H1 (cell line): ENCODE results near the gene AP5Z1. TPM values are rescaled to one million over a fixed set of nuclear protein-coding genes. Genes with fewer than 3 reads are reported as not detected.

Source experiments
- CTCF ChIA-PET: fragments of 300-600 bp; sonication (Branson Sonifier 250); formaldehyde crosslinking; loops from one replicate; lab custom pipeline; 2021; ENCODE audit not compliant: partially characterized antibody; lab: Charles Lee
- POLR2A ChIA-PET: fragments of 300-600 bp; sonication (Branson Sonifier 250); formaldehyde crosslinking; loops from one replicate; lab custom pipeline; 2021; ENCODE audit warnings: inconsistent platforms; ENCODE audit not compliant: partially characterized antibody; lab: Charles Lee
- DNase-seq, 2 experiments: peaks; one replicate each; pipeline versions ENCODE4 v3.0.0 to v3.0.0-alpha.2; 2010 to 2022; ENCODE audit warnings: low spot score in 2 of 2, low read depth in 1 of 2, mixed read lengths in 1 of 2
- FAIRE-seq: peaks from 2 replicates; lab custom pipeline; 2011; peaks lifted over from hg19 to GRCh38; lab: Jason Lieb, UNC
- H2AFZ ChIP-seq: 2 replicates; pipeline ENCODE4 v1.8.1; 2012; ENCODE audit warnings: low read length, inconsistent platforms
- H2AK5ac ChIP-seq: 2 replicates; pipeline ENCODE4 v1.6.1; 2013; ENCODE audit warnings: low read depth, low read length
- H2BK120ac ChIP-seq: replicated peaks from 2 replicates; pipeline ENCODE3; 2013; ENCODE audit warnings: low read depth, low read length, inconsistent platforms
- H2BK12ac ChIP-seq: 2 replicates; pipeline ENCODE4 v1.6.1; 2013; ENCODE audit warnings: low read depth, low read length
- H2BK15ac ChIP-seq: 2 replicates; pipeline ENCODE4 v1.6.1; 2013; ENCODE audit warnings: low read length
- H2BK20ac ChIP-seq: 2 replicates; pipeline ENCODE4 v1.6.1; 2013; ENCODE audit warnings: low read length
- H2BK5ac ChIP-seq: 2 replicates; pipeline ENCODE4 v1.6.1; 2013; ENCODE audit warnings: low read depth, low read length
- H3K14ac ChIP-seq: 2 replicates; pipeline ENCODE4 v1.6.1; 2013; ENCODE audit warnings: inconsistent platforms; ENCODE audit not compliant: insufficient read length
- H3K18ac ChIP-seq: 2 replicates; pipeline ENCODE4 v1.6.1; 2013; ENCODE audit warnings: low read length; ENCODE audit errors: extremely low read depth
- H3K23ac ChIP-seq: 2 replicates; pipeline ENCODE4 v1.6.1; 2013; ENCODE audit warnings: inconsistent platforms; ENCODE audit not compliant: insufficient read length
- H3K23me2 ChIP-seq: 2 replicates; pipeline ENCODE4 v1.6.1; 2013; ENCODE audit warnings: low read depth, low read length
- H3K27ac ChIP-seq: 2 replicates; pipeline ENCODE4 v1.6.1; 2011; ENCODE audit warnings: low read depth, low read length, inconsistent platforms
- H3K27me3 ChIP-seq, 4 experiments: replicated peaks in 1 of 4; 1 replicate in 1 of 4; 2 replicates in 3 of 4; pipeline versions ENCODE4 v1.6.1 to v1.8.1; 2011 to 2013; ENCODE audit warnings: low read length in 3 of 4, mild to moderate bottlenecking in 3 of 4, inconsistent platforms in 2 of 4, mixed read lengths in 2 of 4, moderate library complexity in 1 of 4; ENCODE audit not compliant: control insufficient read depth in 3 of 4, insufficient read depth in 3 of 4; ENCODE audit errors: extremely low read depth in 1 of 4
- H3K36me3 ChIP-seq, 4 experiments: 2 replicates each; pipeline versions ENCODE4 v1.6.1 to v1.8.1; 2011 to 2013; ENCODE audit warnings: mild to moderate bottlenecking in 4 of 4, low read length in 3 of 4, moderate library complexity in 2 of 4, control low read depth in 1 of 4, inconsistent platforms in 1 of 4; ENCODE audit not compliant: insufficient read depth in 4 of 4, control insufficient read depth in 2 of 4
- H3K4ac ChIP-seq: replicated peaks from 2 replicates; pipeline ENCODE3; 2013; ENCODE audit warnings: low read length, low read depth, mixed read lengths, inconsistent platforms; ENCODE audit not compliant: insufficient read length
- H3K4me1 ChIP-seq, 4 experiments: replicated peaks in 1 of 4; 1 replicate in 1 of 4; 2 replicates in 3 of 4; pipeline versions ENCODE4 v1.6.1 to v1.8.1; 2011 to 2013; ENCODE audit warnings: low read length in 3 of 4, inconsistent platforms in 2 of 4, mixed read lengths in 1 of 4; ENCODE audit not compliant: insufficient read depth in 4 of 4, control insufficient read depth in 3 of 4
- H3K4me2 ChIP-seq, 2 experiments: 2 replicates each; pipeline versions ENCODE4 v1.6.1 to v1.8.1; 2011 to 2013; ENCODE audit warnings: low read depth in 2 of 2, low read length in 2 of 2, control low read depth in 1 of 2, inconsistent platforms in 1 of 2, mild to moderate bottlenecking in 1 of 2; ENCODE audit not compliant: insufficient read depth in 1 of 2
- H3K4me3 ChIP-seq, 4 experiments: fragments of 200-600, 300-600 bp in 1 of 4; sonication (generic), shearing (Covaris generic), sonication (Bioruptor Twin) in 1 of 4; 2 replicates each; pipeline versions ENCODE4 v1.5.1 to v1.8.1; 2011 to 2016; ENCODE audit warnings: low read length in 4 of 4, low read depth in 3 of 4, control low read depth in 2 of 4, inconsistent platforms in 2 of 4, mild to moderate bottlenecking in 2 of 4, mixed read lengths in 1 of 4, moderate library complexity in 1 of 4; ENCODE audit not compliant: insufficient read depth in 2 of 4; ENCODE audit errors: extremely low read depth in 1 of 4
- H3K56ac ChIP-seq: replicated peaks from 2 replicates; pipeline ENCODE3; 2013; ENCODE audit warnings: low read depth, mild to moderate bottlenecking, mixed read lengths, low read length, inconsistent platforms; ENCODE audit not compliant: insufficient read length
- H3K79me1 ChIP-seq: 2 replicates; pipeline ENCODE4 v1.6.1; 2013; ENCODE audit warnings: low read depth, low read length, control low read depth
- H3K79me2 ChIP-seq, 2 experiments: 2 replicates each; pipeline versions ENCODE4 v1.6.1 to v1.8.1; 2012 to 2013; ENCODE audit warnings: low read length in 2 of 2, mild to moderate bottlenecking in 2 of 2, inconsistent platforms in 1 of 2; ENCODE audit not compliant: insufficient read depth in 2 of 2, control insufficient read depth in 1 of 2
- H3K9ac ChIP-seq, 4 experiments: replicated peaks in 1 of 4; 1 replicate in 1 of 4; 2 replicates in 3 of 4; pipeline versions ENCODE4 v1.6.1 to v1.8.1; 2011 to 2013; ENCODE audit warnings: low read depth in 3 of 4, low read length in 3 of 4, control low read depth in 2 of 4, mild to moderate bottlenecking in 2 of 4, moderate library complexity in 2 of 4, inconsistent platforms in 1 of 4; ENCODE audit errors: extremely low read depth in 1 of 4
- H3K9me3 ChIP-seq, 2 experiments: 2 replicates each; pipeline versions ENCODE4 v1.6.1 to v1.8.1; 2012 to 2013; ENCODE audit warnings: mild to moderate bottlenecking in 2 of 2, moderate library complexity in 2 of 2, control low read depth in 1 of 2, inconsistent platforms in 1 of 2, low read depth in 1 of 2, low read length in 1 of 2, mixed read lengths in 1 of 2; ENCODE audit not compliant: insufficient read depth in 2 of 2
- H4K20me1 ChIP-seq, 2 experiments: replicated peaks in 1 of 2; 2 replicates each; pipeline versions ENCODE3 to v1.8.1; 2011 to 2013; ENCODE audit warnings: inconsistent platforms in 2 of 2, low read length in 2 of 2, mild to moderate bottlenecking in 1 of 2; ENCODE audit not compliant: insufficient read depth in 2 of 2, control insufficient read depth in 1 of 2
- H4K5ac ChIP-seq: 2 replicates; pipeline ENCODE4 v1.6.1; 2013; ENCODE audit warnings: low read length, low read depth, mixed read lengths, inconsistent platforms; ENCODE audit not compliant: insufficient read length
- H4K8ac ChIP-seq: 2 replicates; pipeline ENCODE4 v1.8.0; 2013; ENCODE audit warnings: mild to moderate bottlenecking, moderate library complexity, low read length, inconsistent platforms; ENCODE audit not compliant: insufficient read depth; ENCODE audit errors: extremely low read depth
- H4K91ac ChIP-seq: replicated peaks from 2 replicates; pipeline ENCODE3; 2013; ENCODE audit warnings: low read length, mixed read lengths, inconsistent platforms; ENCODE audit not compliant: insufficient read length
- ASH2L ChIP-seq: fragments of 200-600, 300-600 bp; sonication (generic); IDR thresholded peaks from one replicate; pipeline ENCODE4 v1.7.1; 2017; ENCODE audit warnings: low read length
- EGR1 ChIP-seq: IDR thresholded peaks from 2 replicates; pipeline ENCODE4 v1.6.1; 2011; ENCODE audit warnings: low read depth, low read length, borderline replicate concordance
- JUND ChIP-seq: IDR thresholded peaks from 2 replicates; pipeline ENCODE4 v1.6.1; 2011; ENCODE audit warnings: mild to moderate bottlenecking, improper control_type of control experiment, low read length
- RAD21 ChIP-seq, 2 experiments: IDR thresholded peaks in 1 of 2; conservative IDR thresholded peaks in 1 of 2; 2 replicates each; pipeline ENCODE4 v1.6.1; 2011; ENCODE audit warnings: low read depth in 2 of 2, low read length in 2 of 2, improper control_type of control experiment in 1 of 2, inconsistent platforms in 1 of 2, mild to moderate bottlenecking in 1 of 2, moderate library complexity in 1 of 2
- RFX5 ChIP-seq: IDR thresholded peaks from 2 replicates; pipeline ENCODE4 v1.6.1; 2011; ENCODE audit warnings: low read depth, low read length, improper control_type of control experiment, borderline replicate concordance
- SIN3A ChIP-seq, 2 experiments: IDR thresholded peaks in 1 of 2; conservative IDR thresholded peaks in 1 of 2; 2 replicates each; pipeline ENCODE4 v1.6.1; 2011 to 2012; ENCODE audit warnings: low read length in 2 of 2, improper control_type of control experiment in 1 of 2, low read depth in 1 of 2, mild to moderate bottlenecking in 1 of 2
- SIRT6 ChIP-seq: IDR thresholded peaks from one replicate; pipeline ENCODE4 v1.7.1; 2012; ENCODE audit warnings: low read length, inconsistent platforms
- SRF ChIP-seq: IDR thresholded peaks from 2 replicates; pipeline ENCODE4 v1.6.1; 2011; ENCODE audit warnings: mild to moderate bottlenecking, low read depth, low read length, moderate library complexity
- TAF7 ChIP-seq: optimal IDR thresholded peaks from 2 replicates; pipeline ENCODE3; 2011; ENCODE audit warnings: low read depth, mild to moderate bottlenecking, inconsistent platforms, low read length, moderate library complexity, borderline replicate concordance
- YY1 ChIP-seq: IDR thresholded peaks from 2 replicates; pipeline ENCODE4 v1.6.1; 2011; ENCODE audit warnings: low read depth, mild to moderate bottlenecking, low read length
- WGBS, 2 experiments: shearing (Covaris generic) in 1 of 2; methylation state at CpG; one replicate each; pipeline versions ENCODE4 v1.1.6 to v1.1.7; 2013 to 2015; ENCODE audit warnings: low lambda C conversion rate in 2 of 2, mixed read lengths in 2 of 2, inconsistent platforms in 1 of 2, low coverage in 1 of 2, missing lambda C conversion rate in 1 of 2; ENCODE audit not compliant: insufficient replicate concordance in 2 of 2, insufficient coverage in 1 of 2, insufficient read length in 1 of 2; ENCODE audit errors: extremely low coverage in 1 of 2, missing lambda C conversion rate in 1 of 2; 5-methylcytosine and 5-hydroxymethylcytosine counted together
- polyA plus RNA-seq, 7 experiments: library from polyadenylated mRNA; depleted of rRNA in 3 of 7; stranded (reverse) in 5 of 7; unstranded in 2 of 7; fragments of >200 nt in 5 of 7; fragments of 200-250 nt in 2 of 7; gene quantifications; 1 replicate in 5 of 7; 2 replicates in 1 of 7; 4 replicates in 1 of 7; pipeline versions ENCODE4 v1.2.1 to v1.2.3, GENCODE V29; 2011 to 2013; ENCODE audit warnings: missing spikeins in 2 of 7, mixed read lengths in 2 of 7
- total RNA-seq: library from RNA; stranded (reverse); fragmentation: NEBNext Ultra II Directional; extraction: Animal tissue kit (Norgen Biotek cat#: 25700); gene quantifications from 2 replicates; pipeline ENCODE4 v1.2.1, GENCODE V29; 2021
- TF ChIP-seq, protein P1 (sequence below): IDR thresholded peaks from 2 replicates; pipeline ENCODE4 v1.6.1; 2011; ENCODE audit warnings: low read length, improper control_type of control experiment

Gene AP5Z1
- total and polyA plus RNA-seq, 2 of the 8 experiments (the other 6 are each of a cell fraction or from before 2014, with no cell fraction given): 24.0 to 24.7 TPM

GRCh38 chr7:4794591-4795350, 19.3 kb downstream of the AP5Z1 start:
- 87% methylated on average over 23 of the region's 24 CpGs; no CpG with 5 or more reads in 1 of the 2 experiments for WGBS, 2 experiments
- Histone ChIP-seq H4K8ac (peak overlapping the region; percentile 35; the same call in 1 of the 2 replicates), H3K36me3 (peaks cover 3 to 11% (median 3%) of the 10 kb centered on the region in 4 experiments; a peak in 4 of 8 replicates), H2AFZ (no peak overlapping the region), H3K4me2 (peak overlapping the region in 1 of 2 experiments; percentile 7; a peak in 1 of 4 replicates), H2BK15ac (no peak overlapping the region), H3K14ac (no peak overlapping the region), H4K91ac (no peak overlapping the region), H3K79me1 (no peaks in the 10 kb centered on the region), H3K9ac (no peak overlapping the region), H3K23me2 (peaks cover 7% of the 10 kb centered on the region; the same call in 1 of the 2 replicates), H2AK5ac (no peak overlapping the region), H3K23ac (no peak overlapping the region), H2BK5ac (no peak overlapping the region), H3K79me2 (no peaks in the 10 kb centered on the region), H3K4ac (no peak overlapping the region), H3K27me3 (no peaks in the 10 kb centered on the region), H3K9me3 (no peaks in the 10 kb centered on the region; a peak in 1 of 4 replicates), H4K20me1 (peaks cover 0 to 1% of the 10 kb centered on the region in 2 experiments), H2BK120ac (no peak overlapping the region), H3K27ac (no peak overlapping the region), H3K56ac (no peak overlapping the region), H3K4me1 (peaks cover 0 to 3% (median 1%) of the 10 kb centered on the region in 4 experiments; a peak in 4 of 7 replicates), H2BK20ac (no peak overlapping the region), H4K5ac (no peak overlapping the region), H3K18ac (no peak overlapping the region), H3K4me3 (no peak overlapping the region), H2BK12ac (no peak overlapping the region)
- ChIA-PET POLR2A (interaction anchor here (3.3 kb wide), 1 partner anchor 19 kb away, joined by 10 read pairs; the partner anchor contains the start of gene AP5Z1), CTCF (interaction anchor here (0.7 to 8.0 kb wide), 8 partner anchors 9 to 865 kb away, joined by 3 to 65 read pairs (median 6); no protein-coding TSS in a partner anchor)
- DNase-seq: no peak
- no peak for FAIRE-seq
- TF ChIP-seq RFX5 (no peak), ASH2L (no peak), RAD21 (IDR thresholded peaks at IDR 0.05 in 1 of 2, conservative IDR thresholded peaks at IDR 0.05 in 1 of 2; ENCODE audit: low read depth in 2 of 2, low read length in 2 of 2) (no peak), YY1 (no peak), SIRT6 (no peak), JUND (no peak), TAF7 (no peak), SRF (no peak), EGR1 (no peak), SIN3A (conservative IDR thresholded peaks at IDR 0.05 in 1 of 2, IDR thresholded peaks at IDR 0.05 in 1 of 2; ENCODE audit: low read depth in 1 of 2, low read length in 2 of 2) (no peak)
- TF ChIP-seq, protein P1, sequence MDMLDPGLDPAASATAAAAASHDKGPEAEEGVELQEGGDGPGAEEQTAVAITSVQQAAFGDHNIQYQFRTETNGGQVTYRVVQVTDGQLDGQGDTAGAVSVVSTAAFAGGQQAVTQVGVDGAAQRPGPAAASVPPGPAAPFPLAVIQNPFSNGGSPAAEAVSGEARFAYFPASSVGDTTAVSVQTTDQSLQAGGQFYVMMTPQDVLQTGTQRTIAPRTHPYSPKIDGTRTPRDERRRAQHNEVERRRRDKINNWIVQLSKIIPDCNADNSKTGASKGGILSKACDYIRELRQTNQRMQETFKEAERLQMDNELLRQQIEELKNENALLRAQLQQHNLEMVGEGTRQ: no peak
